Measurements from ENCODE around the gene TEN1. TPM values are rescaled to one million over a fixed set of nuclear protein-coding genes. Genes with fewer than 3 reads are reported as not detected.

The TEN1 gene
- total and polyA plus RNA-seq, 2 donors (not counting 1 experiment from before 2014, with no cell fraction given) = 19.8 to 34.5 TPM

- Histone ChIP-seq H3K27me3 (replicated peaks in 1 of 4; ENCODE audit: control extremely low read depth in 1 of 4, control insufficient read depth in 3 of 4, insufficient read depth in 4 of 4, low read length in 3 of 4) (no peaks in the 10 kb centered on the region), H3K27ac (ENCODE audit: low read length in 2 of 2) (peak within 1 kb of the TSS; percentile 47 to 82), H3K79me2 (ENCODE audit: control insufficient read depth, insufficient read depth, low read length) (peaks cover 3% of the 10 kb centered on the region), H2AFZ (ENCODE audit: insufficient read depth, low read depth, low read length, poor library complexity, severe bottlenecking) (peak within 1 kb of the TSS; percentile 99), H3K36me3 (replicated peaks in 1 of 2; ENCODE audit: control extremely low read depth in 1 of 2, control insufficient read depth in 1 of 2, extremely low read depth in 1 of 2, insufficient read depth in 2 of 2, low read length in 1 of 2) (no peaks in the 10 kb centered on the region), H4K20me1 (ENCODE audit: control insufficient read depth, insufficient read depth, low read length, poor library complexity, severe bottlenecking) (no peaks in the 10 kb centered on the region), H3K4me2 (replicated peaks; ENCODE audit: low read depth, low read length, poor library complexity, severe bottlenecking) (peak within 1 kb of the TSS; percentile 95), H3K9me3 (ENCODE audit: control extremely low read depth in 1 of 3, control insufficient read depth in 2 of 3, insufficient read depth in 1 of 3, low read length in 2 of 3) (no peaks in the 10 kb centered on the region), H3K9ac (ENCODE audit: low read length) (peak within 1 kb of the TSS; percentile 91), H3K4me3 (ENCODE audit: control extremely low read depth in 1 of 5, extremely low read depth in 1 of 5, insufficient read depth in 1 of 5, low read depth in 2 of 5, low read length in 4 of 5) (peak within 1 kb of the TSS; percentile 6 to 97 (median 81)), H3K4me1 (ENCODE audit: control insufficient read depth in 2 of 2, insufficient read depth in 2 of 2, low read length in 2 of 2) (peaks cover 0 to 14% of the 10 kb centered on the region in 2 donors)
- TF ChIP-seq, protein P1, sequence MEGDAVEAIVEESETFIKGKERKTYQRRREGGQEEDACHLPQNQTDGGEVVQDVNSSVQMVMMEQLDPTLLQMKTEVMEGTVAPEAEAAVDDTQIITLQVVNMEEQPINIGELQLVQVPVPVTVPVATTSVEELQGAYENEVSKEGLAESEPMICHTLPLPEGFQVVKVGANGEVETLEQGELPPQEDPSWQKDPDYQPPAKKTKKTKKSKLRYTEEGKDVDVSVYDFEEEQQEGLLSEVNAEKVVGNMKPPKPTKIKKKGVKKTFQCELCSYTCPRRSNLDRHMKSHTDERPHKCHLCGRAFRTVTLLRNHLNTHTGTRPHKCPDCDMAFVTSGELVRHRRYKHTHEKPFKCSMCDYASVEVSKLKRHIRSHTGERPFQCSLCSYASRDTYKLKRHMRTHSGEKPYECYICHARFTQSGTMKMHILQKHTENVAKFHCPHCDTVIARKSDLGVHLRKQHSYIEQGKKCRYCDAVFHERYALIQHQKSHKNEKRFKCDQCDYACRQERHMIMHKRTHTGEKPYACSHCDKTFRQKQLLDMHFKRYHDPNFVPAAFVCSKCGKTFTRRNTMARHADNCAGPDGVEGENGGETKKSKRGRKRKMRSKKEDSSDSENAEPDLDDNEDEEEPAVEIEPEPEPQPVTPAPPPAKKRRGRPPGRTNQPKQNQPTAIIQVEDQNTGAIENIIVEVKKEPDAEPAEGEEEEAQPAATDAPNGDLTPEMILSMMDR (IDR thresholded peaks at IDR 0.05) = no peak
- no peak for TF ChIP-seq EZH2 (IDR thresholded peaks at IDR 0.05; ENCODE audit: borderline replicate concordance, insufficient read depth, low read depth, low read length, poor library complexity, severe bottlenecking)
- under 1% methylated on average over 55 of the region's 63 CpGs for WGBS (ENCODE audit: insufficient coverage)
- no peaks in the 10 kb centered on the region for H3K27me3 Mint-ChIP-seq
- H3K27ac Mint-ChIP-seq = peak within 1 kb of the TSS; percentile 89
- H3K4me1 Mint-ChIP-seq = peaks cover 12% of the 10 kb centered on the region
- DNase-seq (peak; percentile 89), ATAC-seq (ENCODE audit: low read depth) (peak; percentile 99)
- intact Hi-C loops (cut with micrococcal nuclease) = loop anchor here (1.0 to 2.0 kb wide), 5 partner anchors 36 to 157 kb away; partner anchors contain the start of genes ACOX1, TEN1, UNK and WBP2
- CTCF ChIA-PET = interaction anchor here (0.7 to 1.4 kb wide), 6 partner anchors 35 to 255 kb away, joined by 3 to 6 read pairs (median 4); partner anchors contain the start of gene CDK3
- POLR2A ChIA-PET = interaction anchor here (0.7 to 1.3 kb wide), 4 partner anchors 38 to 186 kb away, joined by 3 to 4 read pairs (median 3); partner anchors contain the start of genes ACOX1, TEN1 and WBP2
- H3K4me3 Mint-ChIP-seq = peak within 1 kb of the TSS; percentile 92
- H3K9me3 Mint-ChIP-seq (ENCODE audit: insufficient read depth) = no peaks in the 10 kb centered on the region
These were observed 38.2 kb upstream of the TEN1 start, which contains the start of gene FBF1 for GRCh38 chr17:75940727-75941441. Gene FBF1 (minus strand): TSS chr17:75941042. CDS start chr17:75938149, 2,893 bp downstream.
